ENCODE data around the gene CMTM3.
A peak's percentile ranks its signal among the peaks of the same experiment; 100 is the strongest.
"Not testable (repeated sequence)": the region's sequence is repeated elsewhere in the genome, so short reads cannot be mapped to it uniquely, and the experiment has no call there.

The CMTM3 gene

DNA sequence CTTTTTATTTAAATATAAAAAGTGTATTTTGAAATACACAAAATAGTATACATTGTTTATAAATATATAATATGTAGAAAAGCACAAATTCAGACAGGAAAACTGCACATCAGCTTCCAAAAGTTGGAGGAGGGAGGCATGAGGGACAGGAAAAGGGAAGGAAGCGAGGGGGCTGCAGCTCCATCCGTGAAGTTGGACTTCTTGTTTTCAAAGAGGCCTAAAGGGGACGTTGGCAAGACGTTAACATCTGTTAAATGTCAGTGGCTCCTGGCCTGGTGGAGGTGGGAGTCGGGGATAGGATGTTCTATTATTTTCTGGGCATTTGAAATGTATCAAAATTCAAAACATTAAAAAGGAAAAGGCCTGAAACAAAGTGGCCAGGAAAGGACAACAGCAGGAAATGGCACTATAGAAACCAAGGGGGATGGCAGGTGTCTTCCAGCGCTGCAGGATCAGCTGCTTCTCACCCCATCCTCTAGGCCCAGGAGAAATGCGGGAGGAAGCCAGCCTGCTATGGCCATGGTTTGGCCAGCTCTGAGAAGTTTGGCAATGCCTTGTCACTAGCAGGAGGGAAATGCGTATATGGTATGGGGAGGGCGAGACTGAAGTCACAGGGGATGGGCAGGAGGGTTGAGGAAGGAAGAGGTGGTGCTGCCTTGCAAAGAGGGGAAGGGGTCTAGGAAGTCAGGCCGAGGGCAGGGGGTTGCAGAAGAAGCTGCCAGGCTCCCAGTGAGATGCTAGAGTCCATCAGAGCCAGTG, 18.8 kb upstream of the CMTM3 start:
- DNase-seq (ENCODE audit: low spot score): no peak

DNA sequence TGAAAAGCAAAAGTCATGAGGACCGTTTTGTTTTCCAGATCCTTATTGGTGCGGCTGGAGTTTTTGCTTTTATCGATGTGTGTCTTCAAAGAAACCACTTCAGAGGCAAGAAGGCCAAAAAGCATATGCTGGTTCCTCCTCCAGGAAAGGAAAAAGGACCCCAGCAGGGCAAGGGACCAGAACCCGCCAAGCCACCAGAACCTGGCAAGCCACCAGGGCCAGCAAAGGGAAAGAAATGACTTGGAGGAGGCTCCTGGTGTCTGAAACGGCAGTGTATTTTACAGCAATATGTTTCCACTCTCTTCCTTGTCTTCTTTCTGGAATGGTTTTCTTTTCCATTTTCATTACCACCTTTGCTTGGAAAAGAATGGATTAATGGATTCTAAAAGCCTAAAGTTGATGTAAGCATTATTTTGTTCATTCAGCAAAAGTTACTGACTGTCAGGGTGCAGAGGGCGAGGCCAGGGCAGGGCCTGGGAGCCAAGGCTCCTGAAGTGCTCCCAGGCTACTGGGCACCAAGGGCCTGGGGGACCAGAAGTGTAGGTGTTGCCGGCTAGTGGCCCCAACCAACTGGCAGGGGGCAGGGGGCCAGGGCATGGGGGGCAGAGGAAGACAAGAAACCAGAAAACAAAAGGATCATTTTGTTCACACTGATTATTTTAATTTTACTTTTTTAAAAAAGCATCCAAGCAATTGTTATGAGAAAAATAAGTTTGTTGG, 16.5 kb upstream of the CMTM3 start:
- DNase-seq (ENCODE audit: low spot score): no peak

DNA sequence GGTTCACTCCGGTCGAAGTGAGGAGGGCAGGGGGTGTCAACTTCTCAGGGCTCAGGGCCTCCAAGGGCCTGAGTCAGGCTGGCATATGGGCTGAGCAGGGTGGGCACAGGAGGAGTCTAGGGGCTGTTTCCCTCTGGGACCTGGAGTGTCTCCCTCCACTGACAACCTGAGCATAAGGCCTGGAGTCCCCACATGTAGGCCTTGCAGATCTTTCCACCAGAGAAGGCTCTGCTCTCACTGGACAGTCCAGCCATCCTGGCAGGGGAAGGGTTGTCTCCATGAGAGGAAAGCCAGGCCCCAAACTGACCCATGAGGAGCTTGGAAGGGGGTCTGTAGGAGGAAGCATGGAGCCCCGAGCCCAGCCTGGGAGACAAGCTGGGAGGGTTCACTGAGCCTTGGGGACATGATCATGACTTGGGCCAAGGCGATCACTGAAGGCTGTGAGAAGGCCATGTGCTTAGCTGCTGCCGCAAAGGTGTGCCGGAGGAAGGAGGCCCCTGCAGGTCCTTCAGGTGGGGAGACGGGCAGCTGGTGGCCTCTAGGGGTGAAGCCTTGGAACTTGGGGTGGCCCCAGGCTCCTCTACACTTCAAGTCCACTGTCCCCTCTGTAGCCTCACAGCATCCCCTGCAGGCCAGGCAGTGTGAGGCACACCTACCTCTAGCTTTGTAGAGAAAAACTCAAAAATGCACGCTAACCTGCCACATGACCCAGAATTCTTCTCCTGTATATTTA, 15.4 kb upstream of the CMTM3 start:
- no peak for DNase-seq (ENCODE audit: low spot score)

DNA sequence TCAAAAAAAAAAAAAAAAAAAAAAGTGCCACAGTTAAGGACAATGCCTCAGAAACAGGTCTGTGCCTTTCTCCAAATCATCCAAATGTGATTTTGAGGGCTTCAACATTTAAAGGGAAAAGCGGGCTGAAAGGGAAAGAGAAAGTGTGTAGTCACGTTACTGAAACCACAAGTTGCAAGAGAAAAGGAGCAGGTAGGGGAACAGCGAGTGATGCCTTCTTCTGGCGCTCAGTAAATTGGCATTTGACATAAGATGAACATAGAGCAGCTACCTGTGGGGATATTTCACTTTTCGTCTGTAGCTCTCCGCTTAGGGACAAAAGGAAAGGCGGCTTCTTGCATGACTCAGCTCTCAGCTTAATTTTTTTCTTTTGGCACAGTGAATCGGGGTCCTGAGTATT, 14.2 kb upstream of the CMTM3 start:
- DNase-seq (ENCODE audit: low spot score): no peak

DNA sequence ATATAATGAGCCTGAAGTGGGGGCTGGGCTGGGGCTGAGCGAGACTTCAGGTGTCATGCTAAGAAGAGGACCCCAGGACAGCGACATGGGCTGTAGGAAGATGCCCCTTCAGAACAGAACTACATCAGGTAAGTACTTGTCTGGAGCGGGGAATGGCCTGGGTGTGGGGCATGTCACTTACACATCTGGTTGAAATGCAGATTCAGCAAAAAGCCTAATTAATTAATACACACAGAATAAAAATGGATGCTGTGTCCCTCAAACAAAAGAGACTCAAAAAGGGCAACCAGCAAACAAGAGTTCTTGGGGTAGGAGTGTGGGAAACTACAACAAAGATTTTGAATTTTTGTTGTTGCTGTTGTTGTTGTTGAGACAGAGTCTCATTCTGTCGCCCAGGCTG, 13.5 kb upstream of the CMTM3 start:
- DNase-seq (ENCODE audit: low spot score): no peak

DNA sequence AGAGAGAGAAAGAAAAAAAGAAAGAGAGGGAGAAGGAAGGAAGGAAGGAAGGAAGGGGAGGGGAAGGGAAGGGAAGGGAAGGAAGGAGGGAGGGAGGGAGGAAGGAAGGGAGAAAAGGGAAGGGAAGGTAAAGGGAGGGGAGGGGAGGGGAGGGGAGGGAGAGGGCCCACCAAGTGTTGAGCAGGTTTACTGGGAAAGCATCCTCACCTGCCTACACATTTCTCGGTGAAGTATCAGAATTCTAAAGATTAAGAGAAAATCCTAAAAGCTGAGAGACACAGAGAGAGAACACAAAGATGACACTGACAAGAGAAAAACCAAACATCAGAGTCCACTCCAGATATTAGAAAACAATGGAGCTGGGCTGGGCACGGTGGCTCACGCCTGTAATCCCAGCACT, 12.3 kb upstream of the CMTM3 start:
- DNase-seq (ENCODE audit: low spot score): no peak

DNA sequence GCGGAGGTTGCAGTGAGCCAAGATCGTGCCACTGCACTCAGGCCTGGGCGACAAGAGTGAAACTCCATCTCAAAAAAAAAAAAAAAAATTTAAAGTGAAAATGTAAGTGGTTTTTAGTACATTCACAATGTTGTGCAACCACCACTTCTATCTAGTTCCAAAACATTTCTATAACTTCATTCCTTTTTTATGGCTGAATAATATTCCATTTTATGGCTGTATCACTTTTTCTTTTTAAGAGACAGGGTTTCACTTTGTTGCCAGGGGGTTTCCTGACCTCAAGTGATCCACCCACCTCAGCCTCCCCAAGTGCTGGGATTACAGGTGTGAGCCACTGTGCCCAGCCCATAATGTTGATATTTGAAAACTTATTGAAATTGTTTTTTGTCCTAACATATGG, 11.7 kb upstream of the CMTM3 start:
- DNase-seq (ENCODE audit: low spot score): no peak

DNA sequence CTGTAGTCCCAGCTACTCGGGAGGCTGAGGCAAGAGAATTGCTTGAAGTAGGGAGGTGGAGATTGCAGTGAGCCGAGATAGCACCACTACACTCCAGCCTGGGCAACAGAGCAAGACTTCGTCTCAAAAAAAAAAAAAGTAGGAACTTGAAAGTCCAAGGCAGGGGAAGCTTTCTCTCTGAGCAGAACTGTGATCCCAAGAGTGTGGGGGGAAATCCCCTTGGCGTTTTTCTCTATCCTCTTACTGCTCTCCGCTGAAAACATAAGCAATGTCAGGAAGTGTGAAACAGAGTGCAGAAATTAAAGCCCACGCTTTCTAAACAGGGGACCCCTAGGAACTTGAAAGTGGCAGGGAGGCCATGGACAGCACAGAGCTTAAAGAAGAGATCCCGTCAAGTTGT, 9.8 kb upstream of the CMTM3 start:
- DNase-seq (ENCODE audit: low spot score): no peak

DNA sequence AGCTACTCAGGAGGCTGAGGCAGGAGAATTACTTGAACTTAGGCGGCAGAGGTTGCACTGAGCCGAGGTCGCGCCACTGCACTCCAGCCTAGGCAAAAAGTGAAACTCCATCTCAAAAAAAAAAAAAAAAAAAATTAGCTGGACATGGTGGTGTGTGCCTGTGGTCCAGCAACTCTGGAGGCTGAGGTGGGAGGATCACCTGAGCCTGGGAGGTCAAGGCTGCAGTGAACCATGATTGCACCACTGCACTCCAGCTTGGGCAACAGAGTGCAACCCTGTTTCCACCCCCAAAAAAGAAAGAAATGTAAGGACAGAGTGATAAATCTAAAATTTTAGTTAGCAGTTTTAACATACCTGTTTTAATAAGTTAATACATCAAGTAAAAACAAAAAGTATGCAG, 7.9 kb upstream of the CMTM3 start:
- DNase-seq (ENCODE audit: low spot score): not testable (repeated sequence)

DNA sequence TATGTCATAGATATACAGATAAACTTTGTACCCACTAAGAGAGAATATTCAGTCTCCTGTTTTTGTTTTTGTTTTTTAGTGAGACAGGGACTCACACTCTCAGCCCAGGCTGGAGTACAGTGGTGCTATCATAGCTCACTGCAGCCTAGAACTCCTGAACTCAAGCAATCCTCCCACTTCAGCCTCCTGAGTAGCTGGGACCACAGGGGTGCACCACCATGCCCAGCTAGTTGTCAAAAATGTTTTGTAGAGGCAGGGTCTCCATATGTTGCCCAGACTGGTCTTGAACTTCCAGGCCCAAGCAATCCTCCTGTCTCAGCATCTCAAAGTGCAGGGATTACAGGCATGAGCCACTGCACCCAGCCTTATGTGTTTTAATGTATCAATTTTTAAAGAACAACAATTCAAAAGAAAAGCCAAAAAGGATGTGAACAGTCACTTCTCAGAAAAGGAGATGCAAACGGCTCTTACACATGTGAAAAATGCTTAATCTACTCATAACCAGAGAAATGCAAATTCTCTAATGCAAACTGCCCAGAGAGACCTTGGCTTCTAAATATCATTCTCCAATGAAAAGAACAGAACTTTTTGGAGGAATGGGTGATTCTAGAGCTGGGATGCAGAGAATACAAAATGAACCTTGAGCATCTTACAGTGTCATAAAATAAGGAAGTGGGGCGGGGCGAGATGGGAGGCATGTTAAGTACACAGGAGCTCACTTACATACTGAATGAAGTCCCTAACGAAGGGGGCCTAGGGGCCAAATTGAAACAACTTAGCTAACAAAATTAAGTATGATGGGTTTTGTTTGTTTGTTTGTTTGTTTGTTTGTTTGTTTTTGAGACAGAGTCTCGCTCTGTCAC, 7.3 kb upstream of the CMTM3 start:
- DNase-seq (ENCODE audit: low spot score): no peak

DNA sequence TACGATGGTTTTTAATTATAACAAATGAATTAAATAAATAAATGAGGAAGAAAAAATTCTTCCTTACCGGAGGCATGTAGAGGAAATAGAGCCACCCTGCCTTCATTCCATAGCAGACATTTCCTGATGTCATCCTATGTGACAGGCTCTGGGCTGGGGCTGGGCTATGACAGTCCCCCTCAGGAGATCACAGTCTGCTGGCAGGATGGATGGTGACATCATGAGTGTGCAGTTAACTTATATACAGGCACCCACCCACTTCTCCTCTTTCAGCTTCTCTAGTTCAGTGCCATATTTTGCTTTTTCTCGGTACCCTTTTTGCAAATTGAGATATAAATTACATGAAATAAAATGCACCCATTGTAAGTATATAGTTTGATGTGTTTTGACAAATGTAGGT, 6.4 kb upstream of the CMTM3 start:
- no peak for DNase-seq (ENCODE audit: low spot score)

DNA sequence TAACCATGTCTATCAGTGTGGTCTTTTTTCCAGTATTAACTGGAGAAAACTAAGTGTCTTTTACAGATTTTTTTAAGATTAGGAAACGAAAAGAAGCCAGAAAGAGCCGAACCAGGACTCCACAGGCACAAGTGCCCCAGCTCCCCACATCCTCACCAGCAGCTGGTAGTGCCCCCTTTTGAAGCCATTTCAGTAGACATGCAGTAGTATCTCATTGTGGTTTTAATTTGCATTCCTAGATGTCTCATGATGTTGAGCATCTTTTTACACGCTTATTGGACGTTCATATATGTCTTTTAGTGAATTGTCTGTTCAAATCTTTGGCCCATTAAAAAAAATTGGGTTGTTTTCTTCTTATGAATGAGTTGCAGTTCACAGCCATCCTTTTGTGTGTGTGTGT, 4.8 kb upstream of the CMTM3 start:
- DNase-seq (ENCODE audit: low spot score): no peak

DNA sequence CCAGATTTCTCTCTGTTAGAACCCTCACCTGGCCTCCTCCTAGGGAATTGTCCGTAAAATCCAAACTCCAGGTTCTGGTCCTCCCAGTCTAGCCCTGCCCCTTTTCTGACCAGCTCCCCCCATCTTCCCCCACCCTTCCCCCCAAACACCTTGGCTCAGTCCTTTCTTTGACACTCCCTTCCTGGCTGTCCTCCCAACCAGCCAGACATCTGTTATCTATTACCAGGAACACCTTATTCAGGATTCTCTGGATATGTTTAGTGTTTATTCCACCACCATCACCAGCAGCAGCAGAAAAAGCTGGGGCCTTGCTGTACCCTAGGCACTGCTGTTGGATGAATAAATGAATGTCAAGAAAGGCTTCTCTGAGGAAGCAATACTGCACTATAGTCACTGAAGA, 4.0 kb upstream of the CMTM3 start:
- DNase-seq (ENCODE audit: low spot score): no peak

DNA sequence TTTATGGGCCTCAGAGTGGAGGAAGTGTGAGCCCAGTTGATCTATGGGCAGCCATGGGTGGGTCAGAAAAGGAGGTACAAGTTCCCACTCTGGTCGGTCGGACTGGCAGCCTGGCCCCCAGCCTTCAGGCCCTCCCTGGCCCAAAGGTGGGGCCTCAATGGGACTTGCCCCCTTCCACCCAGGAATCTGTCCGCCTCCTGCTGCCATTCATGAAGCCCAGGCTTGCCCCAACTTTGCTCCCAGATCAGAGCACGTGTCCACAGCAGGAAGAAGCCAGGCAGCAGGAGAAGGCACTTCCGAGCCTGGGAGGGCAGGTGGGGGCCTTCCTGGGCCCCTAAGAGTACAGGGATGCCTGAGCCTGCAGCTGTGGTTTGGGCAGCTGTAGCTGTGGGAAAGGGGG, 3.0 kb upstream of the CMTM3 start:
- DNase-seq (ENCODE audit: low spot score): no peak

DNA sequence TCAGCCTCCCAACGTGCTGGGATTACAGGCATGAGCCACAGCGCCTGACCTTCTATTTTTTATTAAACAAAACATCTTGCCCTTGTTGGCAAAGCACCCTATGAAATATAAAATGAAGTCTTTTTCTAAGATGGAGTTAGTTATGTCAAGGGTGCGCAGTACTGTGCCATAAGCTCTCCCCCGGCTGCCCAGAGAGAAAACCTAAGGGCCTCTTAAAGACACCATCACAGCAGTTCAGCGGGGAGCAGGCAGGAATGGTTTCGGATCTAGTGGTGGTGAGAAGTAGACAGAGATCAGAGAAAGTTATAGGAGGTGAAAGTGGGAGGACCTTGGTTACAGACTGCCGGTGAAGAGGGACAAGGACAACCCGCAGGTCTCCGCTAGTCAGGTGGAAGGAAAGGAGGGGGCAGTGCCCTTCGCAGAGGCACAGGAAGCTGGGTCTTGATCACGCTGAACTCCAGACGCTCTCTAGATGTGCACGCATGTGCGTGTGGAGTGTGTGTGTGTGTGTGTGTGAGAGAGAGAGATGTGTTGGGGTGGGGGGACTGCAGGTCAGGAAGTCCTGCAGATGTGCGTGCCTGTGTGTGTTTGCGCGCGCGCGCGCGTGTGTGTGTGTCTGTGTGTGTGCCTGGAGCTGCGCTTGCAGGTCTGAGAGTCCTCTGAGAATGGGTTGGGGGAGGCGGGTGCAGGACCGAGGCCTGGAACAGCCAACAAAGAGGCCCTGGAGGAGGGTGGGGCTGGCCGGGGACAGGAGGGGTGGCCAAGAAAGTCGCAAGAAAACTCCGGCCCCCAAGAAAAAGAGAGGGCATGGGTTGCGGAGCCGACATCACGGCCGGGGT, 748 bp upstream of the CMTM3 start:
- DNase-seq (ENCODE audit: low spot score): no peak

DNA sequence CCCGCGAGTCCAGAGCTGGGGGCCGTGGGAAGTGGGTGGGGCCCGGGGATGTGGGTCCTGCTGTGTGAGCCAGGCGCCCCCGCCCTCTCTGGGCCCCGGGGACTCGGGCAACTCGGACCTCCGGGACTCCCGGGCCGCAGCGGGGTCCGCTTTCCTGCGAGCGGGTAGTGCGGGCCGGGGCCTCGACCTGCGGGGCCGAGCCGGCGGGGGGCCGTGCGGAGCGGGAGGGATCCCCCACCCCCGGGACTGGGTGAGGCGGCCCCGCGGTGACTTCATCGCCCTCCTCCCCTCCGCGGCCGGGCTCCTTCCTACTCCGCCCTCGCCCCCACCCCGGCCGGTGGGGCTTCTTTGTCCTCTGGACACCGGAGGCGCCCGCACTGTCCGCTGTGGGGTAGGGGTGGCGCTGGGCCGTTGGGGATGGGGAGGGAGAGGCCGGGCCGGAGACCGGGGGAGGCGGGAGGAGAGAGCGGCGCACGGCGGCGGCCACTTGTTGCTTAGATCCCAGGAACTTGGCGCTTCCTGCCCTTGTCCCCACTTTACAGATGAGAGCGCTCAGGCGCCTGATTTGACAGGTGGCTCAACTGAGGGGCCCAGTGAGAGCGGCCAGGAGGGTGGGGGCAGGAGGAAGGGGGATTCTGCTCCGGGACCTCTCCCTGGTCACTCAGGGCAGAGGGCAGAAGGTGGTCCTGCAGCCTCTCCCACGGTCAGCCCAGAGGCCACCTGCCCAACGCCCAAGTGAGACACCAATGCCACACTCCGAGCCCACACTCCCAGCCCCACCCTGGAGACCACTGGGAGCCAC, 874 bp downstream of the CMTM3 start:
- no peak for DNase-seq (ENCODE audit: low spot score)

DNA sequence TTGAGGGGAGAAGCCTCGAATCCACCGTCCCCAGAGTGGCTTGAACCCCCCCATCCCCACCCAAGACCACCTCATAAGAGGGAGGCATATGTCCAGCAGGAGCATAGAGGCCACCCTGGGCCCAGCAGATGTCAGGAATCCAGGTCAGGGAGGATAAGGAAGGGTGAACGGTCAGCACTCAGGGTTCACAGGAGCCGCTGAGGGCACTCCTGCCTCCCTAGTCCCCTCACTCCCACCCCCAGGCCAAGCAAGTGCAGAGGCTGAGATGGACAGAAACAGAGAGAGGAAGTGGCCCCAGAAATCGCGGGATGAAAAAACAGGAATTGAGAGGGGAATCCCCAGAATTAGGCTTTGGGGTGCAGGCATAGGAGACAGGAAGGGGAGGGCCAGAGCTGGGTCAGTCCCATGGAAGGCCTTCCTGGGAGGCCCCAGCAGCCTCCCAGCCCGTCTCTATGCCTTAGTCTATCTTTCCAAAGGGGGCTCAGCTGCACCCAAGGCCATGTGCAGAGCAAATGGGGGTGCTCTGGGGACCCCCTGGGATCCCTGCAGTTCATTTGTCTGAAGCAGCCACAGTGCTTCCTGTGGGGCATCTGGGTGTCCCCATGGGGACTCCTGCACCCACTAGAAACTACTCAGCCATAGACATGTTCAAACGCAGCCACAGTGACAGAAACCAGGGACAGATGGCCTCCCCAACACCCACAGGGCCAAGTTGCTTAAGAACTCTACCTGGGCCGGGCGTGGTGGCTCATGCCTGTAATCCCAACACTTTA, 1.7 kb downstream of the CMTM3 start:
- no peak for DNase-seq (ENCODE audit: low spot score)

DNA sequence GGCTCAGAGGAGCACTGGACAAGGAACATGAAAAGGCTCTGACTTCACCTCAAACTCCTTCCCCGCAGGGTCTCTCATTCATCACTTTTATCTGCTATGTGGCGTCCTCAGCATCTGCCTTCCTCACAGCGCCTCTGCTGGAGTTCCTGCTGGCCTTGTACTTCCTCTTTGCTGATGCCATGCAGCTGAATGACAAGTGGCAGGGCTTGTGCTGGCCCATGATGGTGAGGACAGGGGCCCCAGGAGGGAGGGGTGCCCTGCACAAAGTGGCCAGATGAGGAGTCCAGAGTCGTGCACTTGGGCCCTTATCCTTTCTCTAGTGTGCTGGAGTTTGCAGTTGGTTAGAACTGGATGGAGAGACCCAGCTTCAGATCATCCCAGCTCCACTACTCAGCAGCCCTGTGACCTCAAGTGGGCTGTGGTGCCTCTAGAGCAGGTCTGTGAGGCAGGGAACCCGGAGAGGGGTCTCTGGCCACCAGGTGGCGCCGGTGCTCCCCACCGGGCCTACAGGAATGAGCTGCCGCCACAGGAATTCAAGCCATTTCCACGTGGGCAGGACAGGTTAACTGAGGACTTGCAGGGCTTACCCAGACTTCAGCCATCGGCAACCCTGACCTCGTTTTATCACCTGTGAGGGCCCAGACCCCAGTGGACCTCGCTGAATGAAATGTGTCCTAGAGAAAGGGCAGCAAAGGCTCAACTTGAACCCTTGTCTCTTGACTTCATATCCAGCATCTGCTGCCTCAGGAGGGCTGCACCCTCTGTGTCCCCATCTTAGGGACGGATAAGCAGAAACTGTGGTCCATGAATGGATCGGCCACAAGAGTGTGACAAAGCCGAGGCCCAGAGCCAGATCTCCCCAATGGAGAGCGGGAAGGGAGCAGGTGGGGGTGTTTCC, 4.0 kb downstream of the CMTM3 start:
- peak; percentile 90 for DNase-seq (ENCODE audit: low spot score)

DNA sequence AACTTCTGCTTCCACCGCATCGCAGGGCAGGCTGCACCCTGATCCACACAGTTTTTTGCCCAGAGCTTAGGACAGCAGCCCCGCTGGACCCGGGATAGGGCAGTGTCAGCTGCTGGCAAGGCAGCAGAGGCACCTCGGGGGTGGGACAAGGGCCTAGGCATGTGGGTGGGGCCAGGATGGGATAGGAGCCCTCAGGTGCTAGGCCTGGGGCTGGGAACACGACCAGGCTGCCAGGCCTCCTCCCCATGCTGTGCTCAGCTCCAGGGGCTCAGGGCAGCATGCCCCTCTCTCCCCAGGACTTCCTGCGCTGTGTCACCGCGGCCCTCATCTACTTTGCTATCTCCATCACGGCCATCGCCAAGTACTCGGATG, 4.6 kb downstream of the CMTM3 start:
- no peak for DNase-seq (ENCODE audit: low spot score)

Data from SW480 (cell line).